Thymus (tissue), 11 donors: ENCODE measurements around the gene SAMHD1. TPM values are rescaled to one million over a fixed set of nuclear protein-coding genes. Genes with fewer than 3 reads are reported as not detected.
A peak's percentile ranks its signal among the peaks of the same experiment; 100 is the strongest.
"Not testable (repeated sequence)": the region's sequence is repeated elsewhere in the genome, so short reads cannot be mapped to it uniquely, and the experiment has no call there.

ENCODE experiments used
- DNase-seq, 9 donors: peaks; one replicate each; pipeline ENCODE4 v3.0.0-alpha.2; 2013; ENCODE audit warnings: low spot score in 9 of 9, low read depth in 6 of 9, missing footprints in 1 of 9
- H3K27ac ChIP-seq, 2 donors: one replicate each; pipeline ENCODE4 v1.5.1; 2013; ENCODE audit warnings: control low read depth in 1 of 2, low read depth in 1 of 2, low read length in 1 of 2, mild to moderate bottlenecking in 1 of 2, moderate library complexity in 1 of 2
- H3K27me3 ChIP-seq, 2 donors: one replicate each; pipeline ENCODE4 v1.5.1; 2013; ENCODE audit warnings: low read length in 1 of 2; ENCODE audit not compliant: control insufficient read depth in 2 of 2, insufficient read depth in 1 of 2
- H3K36me3 ChIP-seq, 2 donors: one replicate each; pipeline ENCODE4 v1.5.1; 2013; ENCODE audit warnings: low read length in 1 of 2, mild to moderate bottlenecking in 1 of 2, moderate library complexity in 1 of 2; ENCODE audit not compliant: control insufficient read depth in 2 of 2, insufficient read depth in 2 of 2
- H3K4me1 ChIP-seq, 2 donors: one replicate each; pipeline ENCODE4 v1.5.1; 2013; ENCODE audit warnings: low read length in 2 of 2; ENCODE audit not compliant: control insufficient read depth in 2 of 2, insufficient read depth in 2 of 2
- H3K4me3 ChIP-seq, 2 donors: one replicate each; pipeline ENCODE4 v1.5.1; 2013; ENCODE audit warnings: low read length in 2 of 2, control low read depth in 1 of 2, mild to moderate bottlenecking in 1 of 2
- H3K9me3 ChIP-seq, 2 donors: one replicate each; pipeline ENCODE4 v1.5.1; 2013; ENCODE audit warnings: low read length in 1 of 2, mild to moderate bottlenecking in 1 of 2; ENCODE audit not compliant: control insufficient read depth in 2 of 2, insufficient read depth in 1 of 2
- WGBS: extraction: QIAGEN DNeasy Blood & Tissue Kit; methylation state at CpG from one replicate; pipeline ENCODE4 v1.1.7; 2013; 5-methylcytosine and 5-hydroxymethylcytosine counted together
- polyA plus RNA-seq: library from polyadenylated mRNA; stranded (reverse); fragments of 200-250 nt; gene quantifications from one replicate; pipeline ENCODE4 v1.2.3, GENCODE V29; 2013
- total RNA-seq: library from RNA; stranded (reverse); fragments of 120-200 nt; gene quantifications from one replicate; pipeline ENCODE4 v1.2.4, GENCODE V29; 2013
- donor health status: healthy.

The SAMHD1 gene
- total and polyA plus RNA-seq, 2 donors: 45.3 to 86.2 TPM

DNA sequence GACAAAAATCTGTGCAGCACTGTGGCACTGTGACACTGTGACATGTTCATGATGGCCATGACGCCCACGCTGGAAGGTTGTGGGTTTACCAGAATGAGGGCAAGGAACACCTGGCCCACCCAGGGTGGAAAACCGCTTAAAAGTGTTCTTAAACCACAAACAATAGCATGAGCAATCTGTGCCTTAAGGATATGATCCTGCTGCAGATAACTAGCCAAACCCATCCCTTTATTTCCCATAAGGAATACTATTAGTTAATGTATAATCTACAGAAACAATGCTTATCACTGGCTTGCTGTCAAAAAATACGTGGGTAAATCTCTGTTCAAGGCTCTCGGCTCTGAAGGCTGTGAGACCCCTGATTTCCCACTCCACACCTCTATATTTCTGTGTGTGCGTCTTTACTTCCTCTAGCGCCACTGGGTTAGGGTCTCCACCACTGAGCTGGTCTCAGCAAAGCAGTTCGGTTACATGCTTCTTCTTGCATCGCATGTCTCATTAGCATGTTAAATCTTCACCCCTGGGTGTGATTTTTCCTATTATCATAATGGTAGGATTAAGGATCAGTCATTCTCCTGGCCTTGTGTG is 10.9 kb upstream of the SAMHD1 start:
- peaks cover 3 to 17% of the 10 kb centered on the region in 2 donors for H3K9me3 ChIP-seq
- DNase-seq, H3K4me1 ChIP-seq, H3K27ac ChIP-seq, H3K27me3 ChIP-seq, H3K4me3 ChIP-seq, H3K36me3 ChIP-seq: not testable (repeated sequence)
- 71% methylated on average over 9 of the region's 9 CpGs for WGBS

GRCh38 chr20:36959242-36959641 is 7.7 kb upstream of the SAMHD1 start:
- Histone ChIP-seq H3K9me3 (peaks cover 3 to 17% of the 10 kb centered on the region in 2 donors), H3K36me3 (no peaks in the 10 kb centered on the region), H3K27me3 (no peaks in the 10 kb centered on the region), H3K27ac (no peak overlapping the region), H3K4me3 (no peak overlapping the region), H3K4me1 (peaks cover 3 to 16% of the 10 kb centered on the region in 2 donors)
- 93% methylated on average over 4 of the region's 4 CpGs for WGBS
- no peak for DNase-seq

DNA sequence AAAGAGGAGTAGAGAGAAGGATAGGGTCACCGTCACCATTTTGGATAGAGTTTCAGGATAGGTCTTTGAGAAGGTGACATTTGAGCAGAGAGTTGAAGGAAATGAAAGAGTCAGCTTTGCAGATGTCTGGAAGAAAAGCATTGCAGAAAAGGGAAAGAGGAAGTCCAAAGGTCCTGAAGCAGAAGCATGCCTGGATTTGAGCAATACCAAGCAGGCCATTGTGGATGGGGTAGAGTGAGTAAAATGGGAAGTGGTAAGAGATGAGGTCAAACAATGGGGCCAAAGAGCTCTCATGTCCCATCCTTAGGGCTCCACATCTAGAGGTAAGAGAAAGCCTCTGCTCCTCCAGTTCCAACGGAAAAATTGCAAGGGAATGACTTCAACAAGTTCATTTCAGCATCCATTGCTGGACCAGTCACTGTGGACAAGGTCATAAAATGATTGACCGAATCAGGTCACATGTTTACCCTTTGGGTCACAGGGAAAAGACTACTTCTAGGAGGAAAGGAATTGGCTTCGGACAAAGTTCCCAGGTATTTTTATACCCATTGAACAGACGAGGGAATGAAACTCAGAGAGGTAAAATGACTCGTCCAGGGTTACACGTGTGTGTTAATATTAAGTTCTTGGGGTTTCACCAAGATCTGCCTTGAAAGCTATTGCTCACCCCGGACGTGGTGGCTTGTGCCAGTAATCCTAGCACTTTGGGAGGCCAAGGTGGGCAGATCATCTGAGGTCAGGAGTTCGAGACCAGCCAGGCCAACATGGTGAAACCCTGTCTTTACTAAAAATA is 6.6 kb upstream of the SAMHD1 start:
- 95% methylated on average over 10 of the region's 10 CpGs for whole genome bisulfite sequencing
- Histone ChIP-seq H3K4me1 (peaks cover 3 to 16% of the 10 kb centered on the region in 2 donors), H3K9me3 (peaks cover 2 to 13% of the 10 kb centered on the region in 2 donors), H3K27ac (no peak overlapping the region), H3K4me3 (no peak overlapping the region), H3K36me3 (no peaks in the 10 kb centered on the region), H3K27me3 (peaks cover 0 to 1% of the 10 kb centered on the region in 2 donors)
- no peak for DNase-seq

DNA sequence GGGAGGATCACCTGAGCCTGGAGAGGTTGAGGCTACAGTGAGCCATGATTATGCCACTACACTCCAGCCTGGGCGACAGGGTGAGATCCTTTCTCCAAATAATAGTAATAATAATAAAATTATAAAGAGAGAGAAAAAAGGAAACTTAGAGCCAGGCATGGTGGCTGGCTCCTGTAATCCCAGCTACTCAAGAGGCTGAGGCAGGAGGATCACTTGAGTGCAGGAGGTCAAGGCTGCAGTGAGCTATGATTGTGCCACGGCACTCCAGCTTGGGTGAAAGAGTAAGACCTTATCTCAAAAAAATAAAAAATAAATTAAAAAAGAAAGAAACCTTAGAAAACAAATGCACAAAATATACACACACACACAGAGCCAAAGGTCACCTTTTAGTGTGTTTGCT is 5.2 kb upstream of the SAMHD1 start:
- Histone ChIP-seq H3K27me3 (peaks cover 4 to 11% of the 10 kb centered on the region in 2 donors), H3K27ac (no peak overlapping the region), H3K4me1 (peaks cover 3 to 18% of the 10 kb centered on the region in 2 donors), H3K4me3 (no peak overlapping the region), H3K36me3 (no peaks in the 10 kb centered on the region), H3K9me3 (no peaks in the 10 kb centered on the region)
- no peak for DNase-seq
- WGBS: 94% methylated on average over 2 of the region's 2 CpGs

DNA sequence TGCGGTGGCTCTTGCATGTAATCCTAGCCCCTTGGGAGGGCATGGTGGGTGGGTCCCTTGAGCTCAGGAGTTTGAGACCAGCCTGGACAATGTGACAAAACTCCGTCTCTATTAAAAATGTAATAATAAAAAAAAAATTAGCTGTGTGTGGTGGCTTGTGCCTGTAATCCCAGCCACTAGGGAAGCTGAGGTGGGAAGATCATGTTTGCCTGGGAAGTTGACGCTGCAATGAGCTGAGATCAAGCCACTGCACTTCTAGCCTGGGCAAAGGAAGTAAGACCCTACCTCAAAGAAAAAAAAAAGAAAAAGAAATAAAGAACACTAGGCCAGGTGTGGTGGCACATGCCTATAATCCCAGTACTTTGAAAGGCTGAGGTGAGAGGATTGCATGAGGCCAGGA is 4.5 kb upstream of the SAMHD1 start:
- Histone ChIP-seq H3K27ac (no peak overlapping the region), H3K4me1 (peaks cover 6 to 25% of the 10 kb centered on the region in 2 donors), H3K4me3 (no peak overlapping the region), H3K9me3 (no peaks in the 10 kb centered on the region), H3K27me3 (peaks cover 9 to 18% of the 10 kb centered on the region in 2 donors), H3K36me3 (no peaks in the 10 kb centered on the region)
- DNase-seq: no peak
- 83% methylated on average over 3 of the region's 3 CpGs for WGBS

DNA sequence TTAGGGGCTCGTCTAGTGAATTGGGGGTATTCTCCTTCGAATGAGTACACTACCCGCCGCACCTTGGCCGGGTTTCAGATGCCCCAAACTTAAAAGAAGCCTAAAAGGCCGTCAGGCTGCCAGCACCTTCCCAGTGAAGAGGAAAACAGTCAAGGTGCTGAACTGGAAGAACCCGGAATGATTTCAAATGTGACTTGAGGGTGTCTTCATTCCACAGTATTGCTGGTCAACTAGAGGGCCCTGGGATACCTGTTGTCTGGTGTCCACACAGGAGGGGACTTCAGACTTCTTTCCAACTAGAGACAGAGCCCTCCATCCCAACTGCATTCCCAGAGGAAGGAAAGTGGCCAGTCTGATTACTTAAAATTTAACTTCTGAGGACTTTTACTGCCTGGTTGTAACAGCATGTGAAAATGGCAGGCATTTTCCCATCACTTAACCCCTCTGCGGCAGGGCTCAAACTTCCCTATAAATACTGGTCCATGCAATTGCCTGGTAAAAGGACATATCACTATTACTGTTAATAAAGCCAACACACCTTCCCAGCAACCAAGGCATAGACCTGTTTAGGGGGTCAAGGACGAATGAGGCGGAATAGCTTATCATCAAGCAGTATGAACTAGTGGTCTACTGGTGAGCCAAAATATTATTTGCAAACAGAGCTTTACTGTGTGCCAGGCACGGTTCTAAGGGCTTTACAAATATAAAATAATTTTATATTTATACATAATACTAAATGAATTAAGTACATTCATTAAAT is 651 bp upstream of the SAMHD1 start:
- WGBS: 47% methylated on average over 11 of the region's 11 CpGs
- Histone ChIP-seq H3K4me1 (peaks cover 19 to 41% of the 10 kb centered on the region in 2 donors), H3K9me3 (peaks cover 0 to 3% of the 10 kb centered on the region in 2 donors), H3K36me3 (no peaks in the 10 kb centered on the region), H3K27me3 (peaks cover 23 to 39% of the 10 kb centered on the region in 2 donors), H3K4me3 (peak overlapping the region; percentile 56 to 57), H3K27ac (peak overlapping the region in 1 of 2 donors; percentile 62)
- DNase-seq: no peak

DNA sequence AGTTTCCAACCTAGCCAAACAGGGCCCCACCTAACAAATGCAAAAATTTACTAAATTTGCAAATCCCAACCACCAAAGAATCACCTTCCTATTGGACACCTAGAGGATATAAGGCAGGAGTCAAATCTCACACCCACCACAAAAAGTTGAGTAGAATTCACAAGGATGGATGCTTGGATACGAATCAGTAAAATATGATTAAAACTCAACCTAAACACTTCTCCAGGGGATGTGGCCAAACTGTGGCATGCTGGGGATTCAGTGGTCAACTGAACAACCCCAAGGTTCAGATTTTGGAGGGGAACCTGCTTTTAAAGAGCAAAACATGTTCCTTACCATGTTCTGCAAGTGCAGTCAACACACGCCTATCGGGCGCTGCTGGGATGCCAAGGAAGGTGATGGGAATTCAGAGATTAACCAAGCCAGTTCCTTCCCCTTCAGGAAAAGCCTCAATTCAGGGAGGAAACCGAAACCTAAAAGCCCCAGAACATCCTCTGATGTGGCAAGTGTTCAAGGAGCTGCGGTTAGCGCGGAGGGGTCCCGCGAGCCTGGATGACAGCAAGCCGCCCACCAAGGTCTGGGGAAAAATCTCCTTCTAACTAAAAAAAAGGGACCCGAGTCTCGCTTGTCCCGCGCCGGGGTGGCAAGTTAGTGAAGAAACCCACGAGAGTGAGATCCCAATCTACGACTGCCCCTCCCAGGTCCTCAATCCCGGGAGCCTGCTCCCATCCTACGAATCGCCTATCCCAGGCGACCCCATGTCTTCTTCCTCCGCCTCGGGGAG is 902 bp downstream of the SAMHD1 start:
- Histone ChIP-seq H3K27me3 (peaks cover 23 to 39% of the 10 kb centered on the region in 2 donors), H3K27ac (peak overlapping the region; percentile 2 to 76), H3K4me1 (peaks cover 19 to 34% of the 10 kb centered on the region in 2 donors), H3K4me3 (peak overlapping the region; percentile 56 to 57), H3K9me3 (peaks cover 0 to 3% of the 10 kb centered on the region in 2 donors), H3K36me3 (no peaks in the 10 kb centered on the region)
- peak in 2 of 9 donors; percentile 26 to 62 for DNase-seq
- WGBS: under 1% methylated on average over 24 of the region's 24 CpGs

GRCh38 chr20:36941401-36941835 is 10.1 kb downstream of the SAMHD1 start:
- Histone ChIP-seq H3K4me3 (no peak overlapping the region), H3K27me3 (no peaks in the 10 kb centered on the region), H3K36me3 (peaks cover 0 to 8% of the 10 kb centered on the region in 2 donors), H3K9me3 (no peaks in the 10 kb centered on the region), H3K27ac (peak overlapping the region in 1 of 2 donors; percentile 31), H3K4me1 (no peaks in the 10 kb centered on the region)
- no peak for DNase-seq
- WGBS: 94% methylated on average over 1 of the region's 1 CpG
